SK-MEL-5 (cell line): ENCODE results near the gene MAK. TPM values are rescaled to one million over a fixed set of nuclear protein-coding genes. Genes with fewer than 3 reads are reported as not detected.

Source experiments
- DNase-seq: peaks from one replicate; pipeline ENCODE4 v3.0.0-alpha.2; 2016; ENCODE audit warnings: low read depth, low spot score
- in situ Hi-C: cut with HindIII; loops from 2 replicates; pipeline ENCODE4 v1.10.0; 2016; ENCODE audit warnings: low sequenced_read_pairs, high pct_unique_total_duplicates, low pct_unique_long_range_greater_than_20kb
- small RNA-seq, 2 experiments: library from RNA; depleted of rRNA; stranded (forward); fragments of <200 nt; gene quantifications; one replicate each; pipeline ENCODE3, GENCODE V24; 2014
- total RNA-seq: library from RNA; depleted of rRNA; stranded (reverse); fragments of >200 nt; shearing (Covaris generic); gene quantifications from 2 replicates; pipeline ENCODE4 v1.2.3, GENCODE V29; 2014; rRNA removed

Gene MAK
- total RNA-seq, 1 experiment from 2014 or later, result 0.26 TPM

- in situ Hi-C loops, result no loop called here
- no peak for DNase-seq
Measured at GRCh38 chr6:10719964-10720264, 118.4 kb downstream of the MAK start.

DNA sequence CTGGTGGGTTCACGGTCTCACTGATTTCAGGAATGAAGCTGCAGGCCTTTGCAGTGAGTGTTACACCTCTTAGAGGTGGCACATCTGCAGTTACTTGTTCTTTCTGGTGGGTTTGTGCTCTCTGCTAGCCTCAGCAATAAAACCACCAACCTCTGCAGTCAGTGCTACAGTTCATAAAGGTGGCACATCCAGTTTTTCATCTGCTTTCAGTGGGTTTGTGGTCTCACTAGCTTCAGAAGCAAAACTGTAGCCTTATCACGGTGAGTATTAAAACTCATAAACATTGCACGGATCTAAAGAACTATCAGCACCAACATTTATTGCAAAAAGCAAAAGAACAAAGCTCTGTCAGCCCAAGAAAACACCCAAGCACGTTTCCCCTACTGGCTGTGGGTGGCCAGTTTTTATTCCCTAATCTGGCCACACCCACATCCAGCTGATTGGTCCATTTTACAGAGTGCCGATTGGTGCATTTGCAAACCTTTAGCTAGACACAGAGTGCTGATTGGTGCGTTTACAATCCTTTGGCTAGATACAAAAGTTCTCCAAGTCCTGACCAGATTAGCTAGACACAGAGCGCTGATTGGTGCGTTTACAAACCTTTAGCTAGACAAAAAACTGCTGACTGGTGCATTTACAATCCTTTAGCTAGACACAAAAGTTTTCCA lies 118.9 kb downstream of the MAK start:
- DNase-seq, result peak; percentile 49

DNA sequence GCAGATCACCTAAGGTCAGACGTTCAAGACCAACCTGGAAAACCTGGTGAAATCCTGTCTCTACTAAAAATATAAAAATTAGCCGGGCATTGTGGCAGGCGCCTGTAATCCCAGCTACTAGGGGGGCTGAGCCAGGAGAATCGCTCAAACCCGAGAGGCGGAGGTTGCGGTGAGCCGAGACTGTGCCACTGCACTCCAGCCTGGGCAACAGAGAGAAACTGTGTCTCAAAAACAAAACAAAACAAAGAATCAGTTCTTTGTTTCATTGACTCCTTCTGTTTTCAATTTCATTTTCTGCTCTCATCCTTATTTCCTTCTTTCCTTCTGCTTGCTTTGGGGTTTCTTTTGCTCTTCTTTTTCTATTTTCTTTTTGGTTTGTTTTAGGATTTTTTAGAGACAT lies 124.4 kb downstream of the MAK start:
- in situ Hi-C loops, result no loop called here
- DNase-seq, result no peak

More for the DNA sequence above, 118.9 kb downstream of the MAK start:
- in situ Hi-C loops, result no loop called here

Small RNA genes lying within 50 kb of the gene (small RNA-seq; reads per million reads assigned to genes)
- gene RNA5SP203, result 0 to 0.05 reads per million in 2 experiments

Other genes starting within 250 kb of the MAK start
- 0.63 and 0.85 TPM in 2 replicates for gene C6orf52, start 143.9 kb downstream of the MAK start, total RNA-seq
- gene PAK1IP1, start 143.6 kb downstream of the MAK start, total RNA-seq, result 60.4 and 74.8 TPM in 2 replicates
- 270 and 304 TPM in 2 replicates for gene TMEM14C, start 115.5 kb downstream of the MAK start, total RNA-seq
- gene TMEM14B, start 90.7 kb downstream of the MAK start, total RNA-seq, result 253 and 309 TPM in 2 replicates
- gene GCM2, start 43.5 kb upstream of the MAK start, total RNA-seq, result not detected in 2 replicates
- 5.6 and 6.2 TPM in 2 replicates for gene SYCP2L, start 48.5 kb upstream of the MAK start, total RNA-seq
- gene ELOVL2, start 205.8 kb upstream of the MAK start, total RNA-seq, result 29.7 and 30.4 TPM in 2 replicates